Mesodermal cell (in vitro differentiated cells): ENCODE results near the gene CPNE7.

Experiments used
- H3K27ac ChIP-seq: 2 replicates; pipeline ENCODE4 v1.7.0; 2013; ENCODE audit warnings: mild to moderate bottlenecking, low read depth, low read length, moderate library complexity; ENCODE audit not compliant: severe bottlenecking
- H3K36me3 ChIP-seq: 2 replicates; pipeline ENCODE4 v1.7.1; 2013; ENCODE audit warnings: mild to moderate bottlenecking, low read length, moderate library complexity; ENCODE audit not compliant: control insufficient read depth, insufficient read depth
- H3K4me1 ChIP-seq: one replicate; pipeline ENCODE4 v1.7.1; 2013; ENCODE audit warnings: mild to moderate bottlenecking, low read length; ENCODE audit not compliant: insufficient read depth, control insufficient read depth, poor library complexity, severe bottlenecking
- H3K4me3 ChIP-seq: 2 replicates; pipeline ENCODE4 v1.7.0; 2013; ENCODE audit warnings: low read length, control low read depth, mild to moderate bottlenecking; ENCODE audit not compliant: insufficient read depth, poor library complexity, severe bottlenecking; ENCODE audit errors: extremely low read depth
- H3K9me3 ChIP-seq: 2 replicates; pipeline ENCODE4 v1.7.1; 2013; ENCODE audit warnings: mild to moderate bottlenecking, low read length, moderate library complexity; ENCODE audit not compliant: control insufficient read depth
- WGBS, 2 experiments: methylation state at CpG; one replicate each; pipeline ENCODE4 v1.1.5; 2013; ENCODE audit warnings: missing lambda C conversion rate in 2 of 2; ENCODE audit not compliant: insufficient coverage in 2 of 2; 5-methylcytosine and 5-hydroxymethylcytosine counted together

The CPNE7 gene

DNA sequence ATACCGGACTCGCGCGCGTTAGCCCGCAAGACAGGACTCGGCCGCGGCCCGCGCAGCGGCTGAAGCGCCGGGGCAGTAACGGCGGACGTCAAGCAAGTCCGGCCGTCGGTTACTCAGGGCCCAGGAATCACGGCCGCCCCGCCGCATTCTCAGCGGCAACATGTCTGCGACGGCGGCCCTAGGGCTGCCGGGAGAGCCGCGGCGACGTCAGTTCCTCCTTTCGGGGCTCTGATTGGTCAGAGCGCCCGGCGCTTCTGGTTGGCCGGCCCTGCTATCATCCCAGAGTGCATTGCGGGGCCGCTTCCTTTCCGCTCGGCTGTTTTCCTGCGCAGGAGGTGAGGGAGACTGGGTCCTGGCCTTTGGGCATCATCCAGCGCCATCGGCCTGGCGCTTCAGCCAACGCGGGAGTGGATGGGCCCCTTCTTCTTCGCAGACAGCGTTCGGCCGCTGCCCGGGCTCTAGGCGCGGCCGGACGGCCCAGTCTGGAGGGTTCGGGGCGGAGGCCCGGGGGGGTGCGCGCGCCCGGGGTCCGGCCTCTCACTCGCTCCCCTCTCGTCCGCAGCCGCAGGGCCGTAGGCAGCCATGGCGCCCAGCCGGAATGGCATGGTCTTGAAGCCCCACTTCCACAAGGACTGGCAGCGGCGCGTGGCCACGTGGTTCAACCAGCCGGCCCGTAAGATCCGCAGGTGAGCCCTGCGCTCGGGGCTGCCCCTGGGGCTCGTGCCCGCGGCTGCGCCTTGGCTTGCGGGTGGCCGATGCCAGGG lies 15.0 kb upstream of the CPNE7 start, which contains the start of gene RPL13:
Gene RPL13 (plus strand): TSS at position 305 of the 764 bp plus-strand sequence. CDS start 278 bp downstream, at position 583.
- Histone ChIP-seq H3K36me3 (peaks cover 59% of the 10 kb centered on the region), H3K4me1 (peaks cover 23% of the 10 kb centered on the region), H3K27ac (peak within 1 kb of the TSS; percentile 97), H3K9me3 (no peaks in the 10 kb centered on the region), H3K4me3 (peak within 1 kb of the TSS; percentile 84)
- 0 to 1% methylated on average over 67 to 75 of the region's 87 CpGs for WGBS, 2 experiments

GRCh38 chr16:89561142-89561883 lies 14.2 kb upstream of the CPNE7 start:
- peaks cover 23% of the 10 kb centered on the region for H3K4me1 ChIP-seq
- H3K36me3 ChIP-seq = peaks cover 53% of the 10 kb centered on the region
- H3K27ac ChIP-seq = peak overlapping the region; percentile 97
- no peaks in the 10 kb centered on the region for H3K9me3 ChIP-seq
- WGBS, 2 experiments = 2 to 4% methylated on average over 49 to 57 of the region's 58 CpGs
- H3K4me3 ChIP-seq = peak overlapping the region; percentile 84

GRCh38 chr16:89561884-89562599 lies 13.5 kb upstream of the CPNE7 start:
- Histone ChIP-seq H3K27ac (no peak overlapping the region), H3K36me3 (peaks cover 53% of the 10 kb centered on the region), H3K4me1 (peaks cover 23% of the 10 kb centered on the region), H3K9me3 (no peaks in the 10 kb centered on the region), H3K4me3 (peak overlapping the region; percentile 84)
- 69 to 76% methylated on average over 15 to 16 of the region's 23 CpGs for WGBS, 2 experiments

- Histone ChIP-seq H3K4me3 (peak overlapping the region; percentile 84), H3K27ac (no peak overlapping the region), H3K4me1 (peaks cover 23% of the 10 kb centered on the region), H3K36me3 (peaks cover 49% of the 10 kb centered on the region), H3K9me3 (no peaks in the 10 kb centered on the region)
- WGBS, 2 experiments = 86 to 89% methylated on average over 5 of the region's 12 CpGs
Observed at GRCh38 chr16:89562939-89563338, 12.6 kb upstream of the CPNE7 start.

GRCh38 chr16:89563639-89564392 lies 11.7 kb upstream of the CPNE7 start:
- Histone ChIP-seq H3K9me3 (no peaks in the 10 kb centered on the region), H3K27ac (no peak overlapping the region), H3K4me3 (no peak overlapping the region), H3K4me1 (peaks cover 23% of the 10 kb centered on the region), H3K36me3 (peaks cover 46% of the 10 kb centered on the region)
- WGBS, 2 experiments = 82 to 86% methylated on average over 10 to 12 of the region's 12 CpGs

GRCh38 chr16:89564476-89565255 lies 10.9 kb upstream of the CPNE7 start:
- peak overlapping the region; percentile 36 for H3K27ac ChIP-seq
- H3K4me3 ChIP-seq = no peak overlapping the region
- WGBS, 2 experiments = 79 to 83% methylated on average over 19 to 20 of the region's 22 CpGs
- no peaks in the 10 kb centered on the region for H3K9me3 ChIP-seq
- H3K36me3 ChIP-seq = peaks cover 46% of the 10 kb centered on the region
- H3K4me1 ChIP-seq = peaks cover 27% of the 10 kb centered on the region

DNA sequence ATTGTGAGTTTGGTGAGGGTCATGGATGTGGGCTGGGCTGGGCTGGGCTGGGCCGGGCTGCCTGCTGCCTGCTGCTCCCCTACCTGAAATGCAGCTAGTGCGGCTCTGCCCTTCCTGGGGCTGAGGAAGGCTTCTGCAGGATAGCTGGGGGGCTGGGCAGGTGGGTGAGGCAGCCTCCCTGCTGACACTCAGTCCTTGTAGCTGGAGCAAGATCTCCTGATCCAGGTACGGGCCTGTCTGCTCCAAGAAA lies 10.4 kb upstream of the CPNE7 start:
- Histone ChIP-seq H3K4me3 (no peak overlapping the region), H3K27ac (no peak overlapping the region)
- WGBS, 2 experiments = 28 to 44% methylated on average over 2 to 3 of the region's 3 CpGs

GRCh38 chr16:89565506-89566372 lies 9.8 kb upstream of the CPNE7 start:
- Histone ChIP-seq H3K4me3 (no peak overlapping the region), H3K27ac (no peak overlapping the region), H3K9me3 (no peaks in the 10 kb centered on the region), H3K4me1 (peaks cover 31% of the 10 kb centered on the region), H3K36me3 (peaks cover 46% of the 10 kb centered on the region)
- WGBS, 2 experiments = 46 to 54% methylated on average over 36 to 46 of the region's 46 CpGs

More for the DNA sequence above, 10.4 kb upstream of the CPNE7 start:
- peaks cover 31% of the 10 kb centered on the region for H3K4me1 ChIP-seq
- no peaks in the 10 kb centered on the region for H3K9me3 ChIP-seq
- peaks cover 46% of the 10 kb centered on the region for H3K36me3 ChIP-seq
